ENCODE measurements around the gene FOLR1. TPM values are rescaled to one million over a fixed set of nuclear protein-coding genes. Genes with fewer than 3 reads are reported as not detected.

The FOLR1 gene
- total and polyA plus RNA-seq, 9 of the 15 experiments (the other 6 are each of a cell fraction or from before 2014, with no cell fraction given) = 0.22 to 2.3 (median 1.0) TPM

GRCh38 chr11:72229336-72229924, 37.5 kb downstream of the FOLR1 start:
- no peak overlapping the region for H3K4me3 ChIP-seq
- WGBS (ENCODE audit: insufficient coverage, low coverage, missing lambda C conversion rate) = 92% methylated on average over 7 of the region's 8 CpGs
- H3K27ac ChIP-seq (ENCODE audit: extremely low read depth, low read depth, low read length) = no peak overlapping the region
- DNase-seq (ENCODE audit: extremely low read depth in 1 of 4, low spot score in 3 of 4) (peak in 1 of 4 experiments; percentile 4), ATAC-seq (no peak), FAIRE-seq (no peak)
- no peak overlapping the region for H3K4me2 ChIP-seq (ENCODE audit: insufficient read depth, low read length)
- H4K20me1 ChIP-seq (replicated peaks; ENCODE audit: control insufficient read depth, insufficient read depth, low read length) = no peaks in the 10 kb centered on the region
- intact Hi-C loops (cut with micrococcal nuclease) (no loop called here), in situ Hi-C loops (cut with MboI) (no loop called here)
- peaks cover 21% of the 10 kb centered on the region for H3K79me2 ChIP-seq (ENCODE audit: control insufficient read depth, insufficient read depth, low read length)
- no peak overlapping the region for H3K9ac ChIP-seq (ENCODE audit: insufficient read depth in 1 of 2, low read depth in 2 of 2, low read length in 2 of 2)
- H3K9me1 ChIP-seq (ENCODE audit: control insufficient read depth, insufficient read depth, low read length) = peaks cover 8% of the 10 kb centered on the region
- H3K36me3 ChIP-seq (ENCODE audit: control insufficient read depth, insufficient read depth, low read length) = peaks cover 84% of the 10 kb centered on the region
- CTCF ChIA-PET (ENCODE audit: low intra/inter-chr PET ratio) = no interaction called here
- no TSS peak for BruUV-seq (replicated peaks)
- no peak overlapping the region for H2AFZ ChIP-seq (ENCODE audit: low read depth, low read length)
- H3K27me3 ChIP-seq (ENCODE audit: control insufficient read depth in 2 of 2, insufficient read depth in 2 of 2, low read length in 2 of 2) = no peaks in the 10 kb centered on the region
- H3K4me1 ChIP-seq (replicated peaks in 1 of 2; ENCODE audit: control insufficient read depth in 2 of 2, insufficient read depth in 2 of 2, low read length in 2 of 2) = peaks cover 9 to 36% of the 10 kb centered on the region in 2 experiments
- no peak for TF ChIP-seq U2AF1 (optimal IDR thresholded peaks at IDR 0.05; ENCODE audit: low read depth, low read length)
- peak; percentile 56 for TF ChIP-seq NR2C1 (IDR thresholded peaks at IDR 0.05)
- 0 out of 2 replicates have a peak, but pooled peaks have one; percentile 45 for TF ChIP-seq NR2C1 (tag; IDR thresholded peaks at IDR 0.05)
- TF ChIP-seq ZNF785 (CRISPR knock-in tag; IDR thresholded peaks at IDR 0.05) = no peak
- no peak for TF ChIP-seq DNMT1 (IDR thresholded peaks at IDR 0.05)
- POLR2A ChIA-PET = interaction anchor here (0.6 to 1.1 kb wide), 3 partner anchors 11 to 117 kb away, joined by 3 read pairs; no protein-coding TSS in a partner anchor
- H3K9me3 ChIP-seq (replicated peaks; ENCODE audit: control insufficient read depth, insufficient read depth, low read depth, low read length) = no peaks in the 10 kb centered on the region

Measured in K562 (cell line).